Measurements from ENCODE around the gene WDR88.

The WDR88 gene

GRCh38 chr19:33205531-33206260 is 73.8 kb downstream of the WDR88 start:
- TF ChIP-seq CTCF (IDR thresholded peaks at IDR 0.05) = no peak
- H3K27ac ChIP-seq = no peak overlapping the region
- peaks cover 0 to 70% (median 35%) of the 10 kb centered on the region in 3 donors for H3K36me3 ChIP-seq
- no peaks in the 10 kb centered on the region for H3K4me1 ChIP-seq
- no peak overlapping the region for H3K4me3 ChIP-seq
- intact Hi-C loops (cut with DNase I; ENCODE audit: low total_unique reads) = no loop called here
- H3K9me3 ChIP-seq = no peaks in the 10 kb centered on the region
- H3K27me3 ChIP-seq = no peaks in the 10 kb centered on the region
- no peak for DNase-seq

- Histone ChIP-seq H3K27ac (no peak overlapping the region), H3K36me3 (peaks cover 0 to 65% (median 35%) of the 10 kb centered on the region in 3 donors), H3K4me1 (no peaks in the 10 kb centered on the region), H3K4me3 (no peak overlapping the region), H3K27me3 (no peaks in the 10 kb centered on the region), H3K9me3 (no peaks in the 10 kb centered on the region)
- no peak for TF ChIP-seq CTCF (IDR thresholded peaks at IDR 0.05)
- intact Hi-C loops (cut with DNase I; ENCODE audit: low total_unique reads) = no loop called here
- no peak for DNase-seq
Measured at GRCh38 chr19:33206261-33207039, 74.5 kb downstream of the WDR88 start.

- Histone ChIP-seq H3K36me3 (peaks cover 0 to 58% (median 35%) of the 10 kb centered on the region in 3 donors), H3K9me3 (no peaks in the 10 kb centered on the region), H3K4me1 (no peaks in the 10 kb centered on the region), H3K27ac (no peak overlapping the region), H3K27me3 (no peaks in the 10 kb centered on the region), H3K4me3 (no peak overlapping the region)
- intact Hi-C loops (cut with DNase I; ENCODE audit: low total_unique reads) = no loop called here
- no peak for TF ChIP-seq CTCF (IDR thresholded peaks at IDR 0.05)
- no peak for DNase-seq
Measured at GRCh38 chr19:33207040-33207620, 75.2 kb downstream of the WDR88 start.

GRCh38 chr19:33207903-33208302 is 76.0 kb downstream of the WDR88 start:
- H3K27me3 ChIP-seq = no peaks in the 10 kb centered on the region
- no peaks in the 10 kb centered on the region for H3K9me3 ChIP-seq
- no peak for DNase-seq
- intact Hi-C loops (cut with DNase I; ENCODE audit: low total_unique reads) = no loop called here
- peaks cover 0 to 50% (median 31%) of the 10 kb centered on the region in 3 donors for H3K36me3 ChIP-seq
- H3K27ac ChIP-seq = no peak overlapping the region
- no peak for TF ChIP-seq CTCF (IDR thresholded peaks at IDR 0.05)
- no peak overlapping the region for H3K4me3 ChIP-seq
- no peaks in the 10 kb centered on the region for H3K4me1 ChIP-seq

- Histone ChIP-seq H3K27ac (no peak overlapping the region), H3K27me3 (no peaks in the 10 kb centered on the region), H3K4me1 (no peaks in the 10 kb centered on the region), H3K4me3 (no peak overlapping the region), H3K9me3 (no peaks in the 10 kb centered on the region), H3K36me3 (peaks cover 0 to 45% (median 30%) of the 10 kb centered on the region in 3 donors)
- intact Hi-C loops (cut with DNase I; ENCODE audit: low total_unique reads) = no loop called here
- DNase-seq = no peak
- TF ChIP-seq CTCF (IDR thresholded peaks at IDR 0.05) = no peak
Measured at GRCh38 chr19:33208371-33208895, 76.5 kb downstream of the WDR88 start.
